HUDEP-2 (cell line): Measurements from ENCODE around the gene LEAP2.

Experiments used
- DNase-seq, 76 experiments: peaks; one replicate each; lab custom pipeline; 2025; ENCODE audit not compliant: unreplicated experiment in 76 of 76; lab: John Stamatoyannopoulos, UW

LEAP2 gene

DNA sequence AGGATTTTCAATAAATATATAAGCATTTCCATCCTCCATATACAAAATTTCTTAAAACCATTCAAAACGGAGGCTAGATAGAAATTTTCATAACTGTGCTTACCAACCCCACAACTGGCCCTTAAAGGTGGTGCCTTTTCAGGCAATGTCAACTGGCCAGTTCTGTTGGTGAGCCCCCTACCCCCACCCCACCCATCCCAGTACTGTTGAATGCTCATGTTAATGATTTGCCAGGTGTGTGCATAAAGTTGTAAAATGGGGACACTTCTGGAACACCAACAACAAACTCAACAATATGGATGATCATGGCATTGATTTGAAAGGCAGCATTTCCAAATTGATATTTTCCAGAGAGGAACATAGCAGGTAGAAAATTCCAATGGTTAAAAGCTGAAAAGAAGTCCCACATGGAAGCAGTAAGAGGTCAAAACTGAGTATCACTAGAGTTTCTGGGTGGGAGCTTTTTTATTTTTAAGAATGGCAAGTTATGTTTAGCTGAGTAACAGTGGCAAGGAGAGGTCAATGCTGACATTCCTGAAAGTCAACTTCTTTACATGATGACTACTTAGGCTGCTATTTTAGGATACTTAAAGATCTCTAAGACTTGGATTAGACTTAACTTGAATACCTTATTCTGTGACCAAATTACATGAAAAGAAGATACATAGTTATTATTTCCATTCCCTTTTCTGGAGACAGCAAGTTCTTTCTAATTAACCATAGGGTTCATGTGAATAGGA, 2.7 kb downstream of the LEAP2 start:
- no peak for DNase-seq

- no peak for DNase-seq
Observed at GRCh38 chr5:132877466-132877865, 4.0 kb downstream of the LEAP2 start.

DNA sequence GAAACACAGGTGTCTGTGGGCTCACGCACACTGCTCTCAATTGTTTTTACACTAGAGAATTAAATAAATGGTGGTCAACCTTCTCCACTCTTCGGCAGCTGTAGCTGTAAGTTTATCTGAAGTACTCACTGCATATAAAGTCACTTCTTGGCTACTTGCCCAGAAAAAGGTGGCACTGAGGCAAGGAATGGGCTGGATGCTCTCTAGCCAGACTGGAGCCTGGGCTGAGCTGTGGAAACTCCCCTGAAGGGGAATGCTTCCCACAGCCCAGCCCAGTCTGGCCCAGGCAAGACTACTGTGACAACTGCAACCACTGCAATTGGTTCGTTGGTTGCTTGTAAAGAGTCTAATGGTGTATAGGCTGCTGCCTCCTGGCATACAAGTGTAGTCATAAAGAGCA, 4.5 kb downstream of the LEAP2 start:
- peak in 37 of 76 experiments; percentile 2 to 72 (median 29) for DNase-seq

GRCh38 chr5:132883261-132883834, 9.9 kb downstream of the LEAP2 start:
- peak in 48 of 76 experiments; percentile 2 to 63 (median 27) for DNase-seq

GRCh38 chr5:132884548-132884947, 11.1 kb downstream of the LEAP2 start:
- no peak for DNase-seq

- no peak for DNase-seq
Observed at GRCh38 chr5:132886064-132886823, 12.8 kb downstream of the LEAP2 start.

GRCh38 chr5:132887283-132887682, 13.8 kb downstream of the LEAP2 start:
- DNase-seq, result no peak

DNA sequence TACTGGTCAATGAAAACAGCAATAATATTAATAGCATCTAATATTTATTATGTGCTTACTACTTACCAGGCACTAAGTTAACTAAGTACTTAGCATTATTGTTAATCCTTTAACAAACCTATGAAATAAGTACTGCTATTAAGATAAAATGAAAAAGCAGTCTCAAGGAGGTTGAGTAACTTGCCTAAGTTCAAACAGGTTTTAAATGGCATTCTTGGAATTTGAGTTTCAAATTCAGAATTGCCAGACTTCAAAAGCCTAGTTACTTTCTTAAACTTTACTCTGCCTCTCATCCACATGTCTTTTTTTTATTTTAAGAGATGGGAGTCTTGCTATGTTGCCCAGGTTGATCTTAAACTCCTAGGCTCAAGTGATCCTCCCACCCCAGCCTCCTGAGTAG, 16.0 kb downstream of the LEAP2 start:
- DNase-seq, result no peak

DNA sequence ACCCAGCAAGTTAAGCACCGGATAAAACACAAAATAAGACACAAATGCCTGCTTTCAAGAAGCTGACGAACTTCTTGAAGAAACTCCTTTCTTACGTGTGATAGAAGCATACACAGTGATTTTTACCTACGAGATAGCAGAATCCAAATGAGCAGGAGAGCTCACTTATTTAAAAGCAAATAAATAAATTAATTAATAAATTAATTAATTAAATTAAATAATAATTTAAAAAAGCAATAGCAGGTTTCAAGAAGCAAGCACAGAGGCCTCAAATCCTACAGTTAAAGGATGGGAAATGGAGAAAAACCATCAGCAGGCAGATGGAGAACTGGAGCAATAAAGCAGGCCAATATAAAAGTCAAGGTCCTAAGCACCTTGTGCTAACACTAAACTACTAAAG, 17.3 kb downstream of the LEAP2 start:
- no peak for DNase-seq

DNA sequence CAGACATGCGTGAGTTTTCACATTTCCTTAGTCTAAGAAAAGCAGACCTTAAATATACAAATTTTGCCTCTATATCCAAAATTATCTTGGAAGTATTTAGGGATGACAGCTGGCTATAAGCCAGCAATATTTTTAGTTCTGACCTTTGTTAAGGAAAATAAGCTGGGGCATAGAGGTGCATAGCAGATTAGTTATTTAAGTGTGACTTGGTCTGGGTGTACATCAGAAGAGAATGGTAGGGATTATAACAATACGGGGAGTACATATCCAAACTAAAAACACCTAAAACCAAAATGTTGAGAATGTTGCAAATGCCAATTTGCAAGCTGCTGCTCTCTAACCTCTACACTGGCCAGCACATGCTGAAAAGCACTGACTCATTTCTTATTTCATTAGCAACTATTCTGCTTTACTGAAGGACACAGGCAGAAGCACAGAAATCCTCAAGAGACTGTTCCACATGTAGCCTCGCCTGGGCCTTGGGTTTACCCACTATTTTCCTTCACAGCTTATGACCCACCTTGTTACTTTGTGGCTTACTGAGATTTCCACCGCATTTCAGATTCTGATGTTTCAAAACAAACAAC, 22.3 kb downstream of the LEAP2 start:
- DNase-seq, result no peak

DNA sequence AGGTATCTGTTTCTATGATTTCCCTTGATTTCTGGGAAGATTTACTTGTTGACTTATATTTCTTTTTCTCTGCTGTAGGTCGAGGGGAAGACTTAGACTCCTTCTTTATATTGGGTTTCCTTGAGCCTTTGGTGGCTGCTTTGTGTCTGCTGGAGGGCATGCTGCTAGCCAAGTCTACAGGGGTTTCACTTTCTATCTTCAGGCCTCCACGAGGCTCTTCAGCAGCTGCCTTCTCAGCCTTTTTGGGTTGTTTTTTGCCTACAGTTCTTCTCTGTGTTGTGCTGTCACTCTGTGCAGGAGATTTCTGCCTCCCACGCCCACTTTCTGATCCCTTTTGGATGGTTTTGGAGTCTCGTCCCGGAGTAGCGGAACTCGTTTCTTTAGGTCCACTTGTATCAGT, 23.2 kb downstream of the LEAP2 start:
- no peak for DNase-seq

GRCh38 chr5:132898094-132898493, 24.6 kb downstream of the LEAP2 start:
- DNase-seq, result no peak

GRCh38 chr5:132901036-132901435, 27.6 kb downstream of the LEAP2 start:
- DNase-seq, result no peak

DNA sequence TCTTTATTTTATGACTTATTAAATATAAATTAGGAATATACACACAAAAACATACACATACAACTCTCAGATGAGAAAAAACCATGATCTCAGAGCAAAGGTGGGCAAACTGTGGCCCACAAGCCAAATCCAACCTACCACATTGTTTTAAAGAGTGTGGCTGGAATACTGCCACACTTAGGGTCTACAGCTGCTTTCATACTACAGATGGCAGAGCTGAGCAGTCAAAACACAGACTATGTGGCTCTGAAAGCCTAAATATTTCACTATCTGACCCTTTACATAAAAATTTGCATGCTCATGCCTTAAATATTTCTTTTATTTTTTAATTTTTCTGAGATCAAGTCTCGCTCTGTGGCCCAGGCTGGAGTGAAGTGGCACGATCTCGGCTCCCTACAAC, 28.3 kb downstream of the LEAP2 start:
- DNase-seq, result no peak

DNA sequence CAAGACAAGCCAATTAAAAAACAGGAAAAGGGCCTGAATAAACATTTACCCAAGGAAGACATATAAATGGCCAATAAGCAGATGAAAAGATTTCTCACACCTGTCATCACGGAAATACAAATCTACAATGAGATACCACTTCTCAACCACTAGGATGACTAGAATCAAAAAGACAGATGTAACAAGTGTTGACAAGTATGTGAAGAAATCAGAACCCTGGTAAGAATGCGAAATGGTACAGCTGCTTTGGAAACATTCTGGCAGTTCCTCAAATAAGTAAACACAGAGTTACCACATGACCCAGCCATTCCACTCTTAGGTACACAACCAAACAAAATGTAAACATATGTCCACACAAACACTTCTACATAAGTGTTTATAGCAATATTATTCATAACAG, 32.5 kb downstream of the LEAP2 start:
- DNase-seq, result no peak

DNA sequence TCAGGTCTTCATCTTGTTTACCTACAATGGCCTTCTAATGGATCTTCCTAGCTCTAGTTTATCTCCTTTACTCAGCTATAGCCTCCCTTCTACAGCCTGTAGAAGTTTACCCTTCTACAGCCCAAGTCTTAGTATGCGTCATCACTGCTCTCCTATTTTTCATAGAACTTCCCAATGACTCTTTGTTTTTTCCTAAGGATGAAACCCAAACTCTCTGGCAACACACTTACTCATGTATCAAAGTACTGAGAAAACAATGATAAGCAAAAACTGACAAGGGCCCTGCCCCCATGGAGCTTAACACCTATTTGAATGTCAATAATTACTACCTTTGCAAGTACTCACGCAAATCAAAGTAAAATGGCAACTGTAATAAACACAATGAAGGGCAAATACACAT, 33.7 kb downstream of the LEAP2 start:
- DNase-seq, result no peak

- DNase-seq, result no peak
Observed at GRCh38 chr5:132909702-132910101, 36.2 kb downstream of the LEAP2 start.

DNA sequence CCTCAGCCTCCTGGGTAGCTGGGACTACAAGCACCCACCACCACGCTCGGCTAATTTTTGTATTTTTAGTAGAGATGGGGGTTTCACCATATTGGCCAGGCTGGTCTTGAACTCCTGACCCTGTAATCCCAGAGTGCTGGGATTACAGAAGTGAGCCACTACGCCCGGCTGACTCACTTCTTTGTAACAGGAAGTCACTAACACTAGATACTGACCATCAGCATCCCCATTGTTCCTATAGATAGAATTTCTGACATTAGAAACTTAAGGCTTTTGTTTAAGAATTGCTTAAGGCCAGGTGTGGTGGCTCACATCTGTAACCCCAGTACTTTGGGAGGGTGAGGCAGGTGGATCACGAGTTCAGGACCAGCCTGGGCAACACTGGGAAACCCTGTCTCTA, 42.2 kb downstream of the LEAP2 start:
- DNase-seq, result no peak

DNA sequence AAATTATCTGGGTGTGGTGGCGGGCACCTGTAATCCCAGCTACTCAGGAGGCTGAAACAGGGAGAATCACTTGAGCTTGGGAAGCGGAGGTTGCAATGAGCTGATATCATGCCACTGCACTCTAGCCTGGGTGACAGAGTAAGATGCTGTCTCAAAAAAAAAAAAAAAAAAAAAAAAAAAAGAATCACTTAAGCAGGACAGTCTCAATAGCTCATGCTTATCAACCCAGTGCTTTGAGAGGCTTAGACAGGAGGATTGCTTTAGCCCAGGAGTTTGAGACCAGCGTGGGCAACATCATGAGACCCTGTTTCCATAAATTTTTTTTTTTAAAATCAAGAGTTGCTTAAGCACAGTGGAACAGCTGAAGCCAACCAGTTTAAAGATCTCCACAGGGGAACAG, 42.6 kb downstream of the LEAP2 start:
- no peak for DNase-seq
